Right ventricle myocardium inferior (tissue), 1 donor: Measurements from ENCODE around the gene GTF3C2. TPM values are rescaled to one million over a fixed set of nuclear protein-coding genes. Genes with fewer than 3 reads are reported as not detected.
"Not testable (repeated sequence)": the region's sequence is repeated elsewhere in the genome, so short reads cannot be mapped to it uniquely, and the experiment has no call there.

Experiments used
- ATAC-seq: fragments of 200-7000 bp; cut with Tn5 transposase; one replicate; pipeline ENCODE4 v1.9.1; 2020; ENCODE audit warnings: mild to moderate bottlenecking, moderate library complexity
- DNase-seq: peaks from one replicate; pipeline ENCODE4 v3.0.0; 2021; ENCODE audit errors: missing footprints
- intact Hi-C: fragments of 100-400 bp; cut with DNase I; formaldehyde crosslinking; loops from one replicate; pipeline ENCODE4 v1.11.0; 2022
- total RNA-seq: library from RNA; stranded (reverse); fragmentation: NEBNext Ultra II Directional; extraction: Animal tissue kit (Norgen Biotek cat#: 25700); gene quantifications from one replicate; pipeline ENCODE4 v1.2.1, GENCODE V29; 2021
- donor health status: DM: no; HTN: yes; CAD: no; lungs with severe emphysema.

Gene GTF3C2
- total RNA-seq, 1 donor from 2014 or later = 17.3 TPM

DNA sequence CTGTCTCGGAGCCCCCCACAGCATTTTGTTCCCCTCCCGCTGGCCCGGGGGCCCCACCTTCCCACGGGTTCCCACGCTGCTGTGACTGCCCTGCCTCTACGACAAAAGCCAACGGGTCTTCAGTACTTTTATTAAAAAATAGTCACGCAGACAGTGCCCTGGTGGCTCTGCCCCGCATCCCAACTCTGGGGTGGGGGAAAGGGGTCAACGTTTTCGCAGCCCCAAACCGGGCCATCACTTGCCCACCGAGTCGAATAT is 49.3 kb downstream of the GTF3C2 start:
- ATAC-seq (no peak), DNase-seq (no peak)
- intact Hi-C loops = no loop called here

DNA sequence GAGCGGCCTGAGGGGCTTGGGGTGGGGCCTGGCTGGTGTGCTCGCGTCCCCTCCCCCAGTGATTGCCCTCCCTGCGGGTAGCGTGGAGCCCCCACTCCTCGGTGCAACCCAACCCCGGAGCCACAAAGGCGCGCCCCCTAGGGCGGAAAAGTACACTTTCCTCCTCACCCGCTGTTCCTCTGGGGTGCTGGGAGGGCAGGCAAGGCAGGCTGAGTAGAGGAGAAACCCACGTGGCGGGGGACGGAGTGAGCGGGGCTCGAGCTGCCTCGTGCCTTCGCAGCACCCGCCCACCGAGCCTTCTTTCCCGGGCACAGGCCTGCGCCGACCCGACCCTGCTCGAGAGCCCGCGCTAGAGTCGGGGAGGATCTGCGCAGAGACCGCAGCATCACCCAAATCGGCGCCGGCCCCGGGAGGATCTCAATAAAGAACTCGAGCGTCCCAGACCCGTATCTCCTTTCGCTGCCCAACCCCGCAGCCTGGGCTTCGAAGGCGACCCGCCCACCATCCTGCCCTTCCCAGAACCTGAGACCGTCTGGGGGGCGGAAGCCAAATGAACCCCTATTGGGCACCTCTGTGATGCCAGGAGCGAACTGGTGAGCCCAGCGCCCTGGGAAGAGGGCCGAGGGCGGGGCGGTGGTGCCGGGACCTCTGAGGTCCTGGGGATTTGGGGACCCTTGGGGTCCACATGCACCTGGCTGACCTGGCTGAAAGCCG is 49.8 kb downstream of the GTF3C2 start:
- intact Hi-C loops = no loop called here
- DNase-seq = no peak
- ATAC-seq = no peak

DNA sequence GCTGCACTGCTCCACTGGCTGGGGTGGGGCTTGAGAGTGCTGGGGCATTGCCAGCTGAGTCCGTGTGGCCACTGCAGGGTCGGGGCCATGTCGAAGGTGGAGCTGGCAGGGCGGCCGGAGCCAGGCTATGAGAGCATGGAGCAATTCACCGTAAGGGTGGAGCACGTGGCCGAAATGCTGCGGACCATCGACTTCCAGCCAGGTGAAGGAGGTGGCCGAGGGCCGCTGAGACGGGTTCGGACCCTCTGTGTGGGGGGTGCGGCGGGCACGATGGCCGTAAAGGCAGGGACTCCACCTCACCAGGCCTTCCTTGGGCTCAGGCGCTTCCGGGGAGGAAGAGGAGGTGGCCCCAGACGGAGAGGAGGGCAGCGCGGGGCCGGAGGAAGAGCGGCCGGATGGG is 50.4 kb downstream of the GTF3C2 start:
- no peak for DNase-seq
- intact Hi-C loops = no loop called here
- no peak for ATAC-seq

GRCh38 chr2:27305516-27305915 is 51.0 kb downstream of the GTF3C2 start:
- intact Hi-C loops = no loop called here
- DNase-seq = no peak
- no peak for ATAC-seq

GRCh38 chr2:27304488-27305240 is 51.9 kb downstream of the GTF3C2 start:
- intact Hi-C loops = loop anchor here (5.0 kb wide), 2 partner anchors 42 to 207 kb away; partner anchors contain the start of gene SLC30A3
- no peak for ATAC-seq
- no peak for DNase-seq

GRCh38 chr2:27303093-27304025 is 53.2 kb downstream of the GTF3C2 start:
- intact Hi-C loops = loop anchor here (5.0 kb wide), 2 partner anchors 41 to 206 kb away; partner anchors contain the start of gene SLC30A3
- DNase-seq (no peak), ATAC-seq (peak; percentile 61)

DNA sequence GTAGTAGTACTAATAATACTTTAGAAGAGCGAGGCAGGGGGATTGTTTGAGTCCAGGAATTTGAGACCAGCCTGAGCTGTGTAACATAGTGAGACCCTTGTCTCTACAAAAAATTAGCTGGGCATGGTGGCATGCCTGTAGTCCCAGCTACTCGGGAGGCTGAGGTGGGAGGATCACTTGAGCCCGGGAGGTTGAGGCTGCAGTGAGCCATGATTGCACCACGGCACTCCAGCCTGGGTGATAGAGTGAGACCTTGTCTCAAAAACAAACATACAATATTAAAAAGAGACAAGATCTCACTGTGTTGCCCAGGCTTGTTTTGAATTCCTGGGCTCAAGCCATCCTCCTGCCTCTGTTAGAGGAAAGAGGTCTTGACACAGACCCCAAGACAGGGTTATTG is 56.0 kb downstream of the GTF3C2 start:
- intact Hi-C loops = loop anchor here (5.0 kb wide), 2 partner anchors 38 to 203 kb away; partner anchors contain the start of gene SLC30A3
- not testable (repeated sequence) for DNase-seq, ATAC-seq

GRCh38 chr2:27298391-27299080 is 58.0 kb downstream of the GTF3C2 start:
- DNase-seq = no peak
- no peak for ATAC-seq
- intact Hi-C loops = no loop called here

- ATAC-seq (no peak), DNase-seq (no peak)
- intact Hi-C loops = no loop called here
Measured at GRCh38 chr2:27297195-27297594, 59.4 kb downstream of the GTF3C2 start.

GRCh38 chr2:27296481-27296880 is 60.1 kb downstream of the GTF3C2 start:
- ATAC-seq (no peak), DNase-seq (no peak)
- intact Hi-C loops = no loop called here

DNA sequence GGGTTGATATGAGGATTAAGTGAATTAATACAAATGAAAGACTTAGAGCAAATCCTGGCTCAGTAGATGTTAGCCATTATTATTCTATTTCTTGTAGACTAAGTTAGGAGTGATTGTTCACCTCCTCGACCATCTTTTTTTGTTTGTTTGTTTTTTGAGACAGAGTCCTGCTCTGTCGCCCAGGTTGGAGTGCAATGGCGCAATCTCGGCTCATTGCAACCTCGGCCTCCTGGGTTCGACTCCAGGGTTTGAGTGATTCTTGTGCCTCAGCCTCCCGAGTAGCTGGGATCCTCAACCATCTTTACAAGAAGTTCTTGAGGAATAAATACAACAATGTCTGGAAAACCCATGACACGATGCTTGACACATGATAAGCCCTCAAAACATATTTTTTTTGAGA is 61.6 kb downstream of the GTF3C2 start:
- intact Hi-C loops = no loop called here
- no peak for ATAC-seq
- DNase-seq = no peak

- intact Hi-C loops = no loop called here
- ATAC-seq (no peak), DNase-seq (no peak)
Measured at GRCh38 chr2:27291865-27292264, 64.7 kb downstream of the GTF3C2 start.

- intact Hi-C loops = no loop called here
- ATAC-seq (no peak), DNase-seq (no peak)
Measured at GRCh38 chr2:27290549-27290948, 66.0 kb downstream of the GTF3C2 start.

DNA sequence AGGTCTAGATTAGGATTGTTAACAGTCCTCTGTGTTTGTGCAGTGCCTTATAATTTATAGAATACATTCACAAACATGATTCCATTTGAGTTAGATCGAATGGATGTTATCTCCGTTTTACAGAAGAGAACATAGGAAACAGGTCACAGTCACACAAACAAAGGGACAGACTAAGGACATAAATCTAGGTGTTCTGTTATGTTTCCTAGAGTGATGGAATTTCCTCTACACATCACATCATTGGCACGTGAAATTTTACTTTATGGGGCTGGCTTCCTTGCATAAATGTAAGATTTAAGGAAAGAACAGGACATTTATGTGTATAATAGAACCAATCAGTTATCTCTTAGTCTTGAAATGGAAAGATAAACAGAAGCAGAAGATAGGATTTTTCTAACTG is 68.0 kb downstream of the GTF3C2 start:
- no peak for DNase-seq
- no peak for ATAC-seq
- intact Hi-C loops = no loop called here

GRCh38 chr2:27285481-27285880 is 71.1 kb downstream of the GTF3C2 start:
- intact Hi-C loops = no loop called here
- ATAC-seq (no peak), DNase-seq (no peak)

DNA sequence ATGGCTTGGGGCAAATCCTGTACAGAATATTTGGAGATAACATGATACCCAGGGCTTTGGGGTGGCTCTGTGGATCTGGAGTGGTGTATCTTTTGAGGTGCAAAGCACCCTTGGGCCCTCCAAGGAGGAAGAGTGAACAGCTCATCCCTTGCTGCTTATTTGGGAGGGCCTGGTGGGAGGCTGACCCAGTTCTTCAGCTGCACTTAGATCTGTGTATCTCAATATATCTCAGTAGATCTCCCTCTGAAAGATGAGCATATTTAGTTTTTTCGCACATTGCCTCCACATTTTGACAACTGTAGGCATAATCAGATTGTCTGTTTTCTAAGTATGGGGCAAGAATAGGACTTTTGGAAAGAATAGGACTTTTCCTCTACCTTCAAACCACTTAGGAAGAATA is 71.6 kb downstream of the GTF3C2 start:
- DNase-seq (no peak), ATAC-seq (no peak)
- intact Hi-C loops = loop anchor here (5.0 kb wide), 1 partner anchor 188 kb away; no protein-coding TSS in a partner anchor

DNA sequence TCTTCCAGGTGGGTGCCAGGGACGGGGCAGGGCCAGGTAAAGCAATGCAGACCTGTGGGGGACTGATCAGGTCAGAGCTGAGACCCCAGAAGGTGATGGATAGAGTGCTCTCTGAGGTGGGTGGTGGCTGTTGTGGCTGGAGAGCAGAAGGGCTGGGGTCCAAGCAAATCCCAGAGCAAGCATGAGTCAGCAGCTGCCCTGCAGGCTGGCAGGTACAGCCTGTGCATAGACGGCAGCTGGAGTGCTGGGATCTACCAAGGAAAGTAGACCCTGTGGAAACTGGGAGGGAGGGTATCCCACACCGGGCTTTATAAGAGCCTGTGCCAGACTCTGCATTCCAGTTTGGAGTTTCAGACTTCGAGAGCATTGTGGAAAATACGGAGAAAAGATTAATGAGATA is 73.7 kb downstream of the GTF3C2 start:
- intact Hi-C loops = loop anchor here (1.0 to 5.0 kb wide), 2 partner anchors 40 to 186 kb away; partner anchors contain the start of gene MPV17
- peak; percentile 70 for ATAC-seq

GRCh38 chr2:27281855-27282559 is 74.6 kb downstream of the GTF3C2 start, which contains the start of gene TRIM54:
TSS of gene TRIM54 (plus strand) at chr2:27282429. CDS start at chr2:27282732, 303 bp downstream.
- DNase-seq = no peak
- intact Hi-C loops = loop anchor here (1.0 to 5.0 kb wide), 3 partner anchors 17 to 185 kb away; partner anchors contain the start of gene MPV17
- peak; percentile 87 for ATAC-seq

More for the DNA sequence above, 73.7 kb downstream of the GTF3C2 start:
- DNase-seq = no peak
